ENCODE measurements around the gene PADI3. TPM values are rescaled to one million over a fixed set of nuclear protein-coding genes. Genes with fewer than 3 reads are reported as not detected.

The PADI3 gene
- total RNA-seq (ENCODE audit: low replicate concordance) = not detected in 2 replicates
- long read RNA-seq = 0 reads

DNA sequence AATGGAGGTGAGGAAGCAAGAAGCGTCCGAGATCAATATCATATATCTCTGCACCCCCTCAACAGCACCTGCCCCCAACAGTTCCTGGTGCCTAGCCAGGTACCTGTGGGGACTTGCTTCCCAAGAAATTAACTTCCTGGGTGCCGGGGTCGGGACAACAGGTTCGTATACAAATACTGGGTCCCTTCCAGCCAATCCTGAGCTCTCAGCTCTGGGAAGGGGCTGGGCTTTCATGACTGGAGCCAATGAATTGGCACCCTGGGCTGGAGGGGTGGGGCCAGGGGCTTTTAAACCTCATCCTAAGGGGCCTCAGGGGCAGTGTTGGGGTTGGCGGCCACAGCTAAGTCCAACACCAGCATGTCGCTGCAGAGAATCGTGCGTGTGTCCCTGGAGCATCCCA lies at the start of gene PADI3:
Gene PADI3 (plus strand): TSS at position 318 of the 400 bp plus-strand sequence. CDS start 40 bp downstream, at position 358.
- TF ChIP-seq CTCF (conservative IDR thresholded peaks at IDR 0.05) = no peak
- H3K9me3 Mint-ChIP-seq = no peaks in the 10 kb centered on the region
- H3K4me1 Mint-ChIP-seq (ENCODE audit: unreplicated experiment) = peaks cover 20% of the 10 kb centered on the region
- no peak within 1 kb of the TSS for H3K27ac Mint-ChIP-seq
- no peaks in the 10 kb centered on the region for H3K27me3 Mint-ChIP-seq
- DNase-seq (ENCODE audit: extremely low spot score, unreplicated experiment) = no peak
- no peaks in the 10 kb centered on the region for H3K36me3 Mint-ChIP-seq
- no peak within 1 kb of the TSS for H3K4me3 Mint-ChIP-seq

- DNase-seq (ENCODE audit: extremely low spot score, unreplicated experiment) = peak; percentile 52
- Mint-ChIP-seq H3K4me1 (ENCODE audit: unreplicated experiment) (peaks cover 35% of the 10 kb centered on the region), H3K36me3 (no peaks in the 10 kb centered on the region), H3K4me3 (no peak overlapping the region), H3K27ac (peak overlapping the region; percentile 93), H3K9me3 (no peaks in the 10 kb centered on the region), H3K27me3 (peaks cover 4% of the 10 kb centered on the region)
- no peak for TF ChIP-seq CTCF (conservative IDR thresholded peaks at IDR 0.05)
Measured at GRCh38 chr1:17199267-17200044, 49.4 kb upstream of the PADI3 start.

DNA sequence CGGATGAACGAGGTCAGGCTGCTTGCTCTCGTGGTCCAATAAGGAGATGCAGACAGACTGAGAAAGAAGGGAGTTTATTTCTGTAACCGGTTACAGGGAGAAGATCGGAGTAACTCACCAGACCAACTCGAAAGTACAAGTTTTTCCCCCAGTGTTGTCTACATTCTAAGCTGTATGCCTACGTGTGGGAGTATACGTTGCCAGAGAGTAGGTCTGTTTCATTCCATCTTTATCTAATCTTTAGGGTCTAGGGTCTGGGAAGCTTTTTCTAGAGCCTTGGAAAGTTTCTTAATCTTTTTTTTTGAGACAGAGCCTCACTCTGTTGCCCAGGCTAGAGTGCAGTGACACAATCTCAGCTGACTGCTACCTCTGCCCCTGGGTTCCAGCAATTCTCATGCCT lies 48.7 kb upstream of the PADI3 start:
- Mint-ChIP-seq H3K4me3 (peak overlapping the region; percentile 13), H3K27ac (peak overlapping the region; percentile 93), H3K9me3 (no peaks in the 10 kb centered on the region), H3K36me3 (no peaks in the 10 kb centered on the region), H3K4me1 (ENCODE audit: unreplicated experiment) (peaks cover 38% of the 10 kb centered on the region), H3K27me3 (peaks cover 4% of the 10 kb centered on the region)
- no peak for DNase-seq (ENCODE audit: extremely low spot score, unreplicated experiment)
- no peak for TF ChIP-seq CTCF (conservative IDR thresholded peaks at IDR 0.05)

DNA sequence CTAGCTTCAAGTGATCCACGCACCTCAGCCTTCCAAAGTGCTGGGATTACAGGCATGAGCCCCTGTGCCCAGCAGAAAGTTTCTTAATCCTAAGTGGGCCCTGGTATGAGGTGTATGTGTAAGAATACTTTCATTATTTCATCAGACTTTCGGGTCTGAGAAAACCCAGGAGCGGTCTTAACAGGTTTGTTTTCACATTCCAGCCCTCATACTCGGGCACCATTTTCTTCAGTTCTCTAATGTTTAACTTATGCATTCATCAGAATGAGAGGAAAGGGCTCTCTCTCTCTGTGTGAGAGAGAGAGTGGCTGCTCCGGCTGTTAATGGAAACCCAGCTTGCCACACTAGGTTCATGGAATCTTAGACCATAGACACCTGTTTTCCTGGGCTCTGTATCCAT lies 48.1 kb upstream of the PADI3 start:
- H3K4me3 Mint-ChIP-seq = peak overlapping the region; percentile 35
- no peak for TF ChIP-seq CTCF (conservative IDR thresholded peaks at IDR 0.05)
- no peaks in the 10 kb centered on the region for H3K36me3 Mint-ChIP-seq
- no peaks in the 10 kb centered on the region for H3K9me3 Mint-ChIP-seq
- H3K4me1 Mint-ChIP-seq (ENCODE audit: unreplicated experiment) = peaks cover 39% of the 10 kb centered on the region
- no peak for DNase-seq (ENCODE audit: extremely low spot score, unreplicated experiment)
- H3K27ac Mint-ChIP-seq = peak overlapping the region; percentile 93
- peaks cover 4% of the 10 kb centered on the region for H3K27me3 Mint-ChIP-seq

DNA sequence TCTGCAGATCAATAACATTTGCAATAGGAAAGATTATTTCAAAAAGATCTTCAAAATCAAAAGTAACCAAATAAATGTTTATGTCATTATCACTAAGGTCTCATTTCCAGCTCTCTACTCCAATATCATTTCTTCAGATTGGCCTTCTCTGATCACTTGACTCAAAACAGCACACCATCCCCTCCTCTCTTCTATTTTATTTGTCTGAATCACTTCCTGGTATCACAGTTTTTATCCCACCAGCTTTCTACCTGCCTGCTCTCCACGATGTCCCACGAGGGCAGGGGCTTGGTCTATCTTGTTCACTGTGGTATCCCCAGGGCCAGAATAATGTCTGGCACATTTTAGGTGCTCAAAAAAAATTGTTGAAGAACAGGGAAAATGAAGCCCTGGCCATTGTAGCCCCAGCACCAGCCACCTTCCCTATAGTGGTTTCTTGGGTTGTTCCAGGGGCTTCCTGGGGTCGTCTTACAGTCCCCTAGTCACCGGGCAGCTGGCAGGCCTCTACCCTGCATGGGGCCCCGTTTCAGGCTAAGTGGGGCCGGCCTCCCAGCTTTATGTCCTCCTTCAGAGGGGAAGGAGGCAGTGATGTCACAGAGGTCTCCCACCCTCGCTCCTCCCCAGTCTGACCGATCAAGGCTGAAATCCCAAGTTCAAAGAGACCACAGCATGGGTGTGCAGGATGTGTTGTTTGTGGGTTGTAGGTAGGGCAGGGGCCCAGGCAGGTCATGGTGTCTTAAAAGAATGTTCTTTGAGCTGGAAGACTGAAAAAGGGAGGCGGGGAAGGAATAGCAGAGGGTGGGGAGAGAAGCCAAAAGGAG lies 47.5 kb upstream of the PADI3 start:
- H3K27ac Mint-ChIP-seq = peak overlapping the region; percentile 93
- peaks cover 39% of the 10 kb centered on the region for H3K4me1 Mint-ChIP-seq (ENCODE audit: unreplicated experiment)
- no peaks in the 10 kb centered on the region for H3K36me3 Mint-ChIP-seq
- DNase-seq (ENCODE audit: extremely low spot score, unreplicated experiment) = no peak
- H3K4me3 Mint-ChIP-seq = peak overlapping the region; percentile 59
- H3K9me3 Mint-ChIP-seq = no peaks in the 10 kb centered on the region
- no peak for TF ChIP-seq CTCF (conservative IDR thresholded peaks at IDR 0.05)
- peaks cover 4% of the 10 kb centered on the region for H3K27me3 Mint-ChIP-seq
